Progenitor cell of endocrine pancreas (in vitro differentiated cells): Measurements from ENCODE around the gene PDE1A. TPM values are rescaled to one million over a fixed set of nuclear protein-coding genes. Genes with fewer than 3 reads are reported as not detected.

ENCODE experiments used
- DNase-seq: peaks from one replicate; pipeline ENCODE4 v3.0.0; 2021; ENCODE audit warnings: low spot score; ENCODE audit not compliant: unreplicated experiment
- H3K27ac Mint-ChIP-seq: 2 replicates; pipeline ENCODE4 v1.8.0; 2021; ENCODE audit warnings: mild to moderate bottlenecking, moderate library complexity, mixed read lengths
- H3K27me3 Mint-ChIP-seq: 2 replicates; pipeline ENCODE4 v1.8.0; 2021; ENCODE audit warnings: mixed read lengths
- H3K36me3 Mint-ChIP-seq: 2 replicates; pipeline ENCODE4 v1.8.0; 2022; ENCODE audit warnings: mixed read lengths; ENCODE audit not compliant: insufficient read depth
- H3K4me1 Mint-ChIP-seq: 2 replicates; pipeline ENCODE4 v1.8.0; 2021; ENCODE audit warnings: low read depth, mixed read lengths
- H3K4me3 Mint-ChIP-seq: 2 replicates; pipeline ENCODE4 v1.8.0; 2021; ENCODE audit warnings: low read depth, mild to moderate bottlenecking, moderate library complexity, mixed read lengths
- H3K9me3 Mint-ChIP-seq: 2 replicates; pipeline ENCODE4 v1.8.0; 2021; ENCODE audit warnings: low read depth, mixed read lengths
- total RNA-seq: library from RNA; stranded (reverse); gene quantifications from 2 replicates; pipeline ENCODE4 v1.2.1, GENCODE V29; 2021
- TF ChIP-seq, protein P1 (sequence below): fragments of 200-600 bp; sonication (generic); IDR thresholded peaks from one replicate; pipeline ENCODE4 v1.5.0; 2021; ENCODE audit warnings: antibody characterized with exemption, mild to moderate bottlenecking; ENCODE audit not compliant: unreplicated experiment

Gene PDE1A
- total RNA-seq, 1 donor from 2014 or later: 2.9 TPM

DNA sequence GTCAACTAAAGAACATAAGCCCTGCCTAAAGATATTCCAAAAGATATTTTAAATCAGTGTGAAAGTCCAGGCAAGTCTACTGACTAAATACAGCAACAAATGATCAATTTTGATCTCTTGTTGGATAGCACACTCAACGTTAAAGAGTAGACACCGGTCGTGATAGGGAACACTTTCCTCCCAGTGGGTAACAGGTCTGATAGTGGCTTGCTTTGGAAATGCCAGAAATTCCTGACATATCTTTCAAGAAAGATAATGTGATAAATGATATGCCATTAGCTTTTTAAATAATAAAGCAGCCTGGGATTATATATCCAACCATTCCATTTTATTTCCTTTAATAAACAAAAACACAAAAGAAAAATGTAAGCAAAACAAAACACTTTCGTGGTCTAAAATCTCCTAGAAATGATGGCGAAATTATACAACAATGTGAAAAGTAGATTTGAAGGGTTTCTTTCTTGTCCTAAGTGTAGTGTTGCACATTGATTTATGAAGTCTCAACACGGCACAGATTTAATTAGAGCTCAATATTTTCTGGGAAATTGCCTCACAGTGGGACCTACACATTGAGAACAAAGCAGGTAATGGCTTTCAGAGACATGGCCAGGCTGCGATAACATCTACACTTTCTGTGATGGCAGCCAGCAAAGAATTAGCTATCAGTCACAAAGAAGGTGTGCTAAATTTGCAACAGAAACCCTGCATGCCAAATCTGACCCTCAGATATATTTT, 282.6 kb downstream of the PDE1A start:
- TF ChIP-seq, protein P1, sequence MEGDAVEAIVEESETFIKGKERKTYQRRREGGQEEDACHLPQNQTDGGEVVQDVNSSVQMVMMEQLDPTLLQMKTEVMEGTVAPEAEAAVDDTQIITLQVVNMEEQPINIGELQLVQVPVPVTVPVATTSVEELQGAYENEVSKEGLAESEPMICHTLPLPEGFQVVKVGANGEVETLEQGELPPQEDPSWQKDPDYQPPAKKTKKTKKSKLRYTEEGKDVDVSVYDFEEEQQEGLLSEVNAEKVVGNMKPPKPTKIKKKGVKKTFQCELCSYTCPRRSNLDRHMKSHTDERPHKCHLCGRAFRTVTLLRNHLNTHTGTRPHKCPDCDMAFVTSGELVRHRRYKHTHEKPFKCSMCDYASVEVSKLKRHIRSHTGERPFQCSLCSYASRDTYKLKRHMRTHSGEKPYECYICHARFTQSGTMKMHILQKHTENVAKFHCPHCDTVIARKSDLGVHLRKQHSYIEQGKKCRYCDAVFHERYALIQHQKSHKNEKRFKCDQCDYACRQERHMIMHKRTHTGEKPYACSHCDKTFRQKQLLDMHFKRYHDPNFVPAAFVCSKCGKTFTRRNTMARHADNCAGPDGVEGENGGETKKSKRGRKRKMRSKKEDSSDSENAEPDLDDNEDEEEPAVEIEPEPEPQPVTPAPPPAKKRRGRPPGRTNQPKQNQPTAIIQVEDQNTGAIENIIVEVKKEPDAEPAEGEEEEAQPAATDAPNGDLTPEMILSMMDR: no peak
- Mint-ChIP-seq H3K27ac (peak overlapping the region; percentile 62), H3K27me3 (no peaks in the 10 kb centered on the region), H3K4me3 (no peak overlapping the region), H3K36me3 (no peaks in the 10 kb centered on the region), H3K9me3 (no peaks in the 10 kb centered on the region), H3K4me1 (peaks cover 17% of the 10 kb centered on the region)
- DNase-seq: no peak

DNA sequence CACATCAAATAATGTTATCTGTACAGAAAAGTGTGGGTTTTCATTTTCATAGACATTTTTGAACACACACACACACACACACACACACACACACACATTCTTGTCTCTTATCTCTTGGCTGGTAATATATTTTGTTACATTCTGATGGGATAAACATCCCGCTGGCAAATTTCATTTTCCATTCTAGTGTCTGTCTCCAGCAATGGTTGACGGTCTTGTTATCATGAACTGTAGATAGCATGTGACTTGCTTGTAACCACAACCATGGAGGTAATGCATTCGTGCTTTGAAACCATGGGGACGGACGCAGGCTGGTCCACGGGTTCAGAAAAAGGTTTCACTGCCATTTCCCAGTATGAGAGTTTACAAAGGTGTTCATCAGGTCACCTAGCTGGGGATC, 284.8 kb downstream of the PDE1A start:
- no peaks in the 10 kb centered on the region for H3K36me3 Mint-ChIP-seq
- no peak for DNase-seq
- H3K9me3 Mint-ChIP-seq: no peaks in the 10 kb centered on the region
- H3K4me1 Mint-ChIP-seq: peaks cover 17% of the 10 kb centered on the region
- peak overlapping the region; percentile 18 for H3K27ac Mint-ChIP-seq
- H3K27me3 Mint-ChIP-seq: no peaks in the 10 kb centered on the region
- no peak overlapping the region for H3K4me3 Mint-ChIP-seq
- TF ChIP-seq, protein P1: no peak

DNA sequence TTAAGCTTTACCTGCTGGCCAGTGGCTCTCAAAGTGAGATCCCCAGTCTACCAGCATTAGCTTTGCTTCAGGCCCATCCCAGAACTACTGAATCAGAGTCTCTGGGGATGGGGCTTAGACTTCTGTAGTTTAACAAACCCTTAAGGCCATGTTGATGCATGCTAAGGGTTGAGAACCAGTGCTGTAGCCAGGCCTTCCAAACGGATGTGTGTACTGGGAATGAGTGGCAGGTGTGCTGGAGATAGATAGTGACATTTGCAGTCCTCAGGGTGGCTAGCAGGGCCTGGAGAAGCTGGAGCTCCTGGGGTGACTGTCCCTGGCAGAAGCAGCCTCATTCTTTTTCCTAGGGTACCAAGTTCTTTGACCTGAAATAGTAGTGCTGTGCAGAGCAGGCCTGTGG, 292.6 kb downstream of the PDE1A start:
- DNase-seq: no peak
- H3K4me3 Mint-ChIP-seq: no peak overlapping the region
- no peaks in the 10 kb centered on the region for H3K4me1 Mint-ChIP-seq
- no peaks in the 10 kb centered on the region for H3K36me3 Mint-ChIP-seq
- TF ChIP-seq, protein P1: no peak
- H3K27me3 Mint-ChIP-seq: no peaks in the 10 kb centered on the region
- H3K27ac Mint-ChIP-seq: no peak overlapping the region
- H3K9me3 Mint-ChIP-seq: no peaks in the 10 kb centered on the region

DNA sequence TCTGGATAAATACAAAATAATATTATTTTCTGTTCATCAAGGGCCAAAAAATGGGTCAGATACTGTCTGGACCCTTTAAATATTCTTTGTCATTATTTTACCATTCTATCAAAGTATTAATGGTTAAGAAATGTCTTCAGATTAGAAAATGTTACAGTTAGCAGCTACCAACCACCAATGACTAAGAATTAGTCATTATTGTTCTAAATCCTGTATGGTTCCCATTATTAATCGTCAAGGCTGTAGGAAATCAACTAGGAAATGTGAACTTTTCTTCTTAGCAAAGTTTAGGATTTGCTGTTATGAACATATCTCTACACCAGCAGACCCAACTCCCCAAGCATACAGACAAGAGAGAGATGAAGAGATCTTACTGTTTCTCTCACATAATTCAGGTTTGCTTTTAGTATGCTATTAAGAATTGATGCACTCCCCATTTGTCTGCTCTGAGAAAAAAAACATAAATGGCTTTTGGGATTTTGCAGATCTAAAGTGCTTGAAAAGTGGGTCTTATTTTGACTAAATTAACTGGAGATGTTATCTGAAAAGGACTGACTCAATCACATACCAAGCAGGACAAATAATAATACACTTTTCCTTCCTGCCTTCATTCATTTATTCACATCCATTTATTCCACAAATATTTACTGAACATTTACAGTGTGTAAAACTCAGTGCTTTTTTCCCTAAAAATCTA, 293.5 kb downstream of the PDE1A start:
- TF ChIP-seq, protein P1: no peak
- no peak for DNase-seq
- H3K27ac Mint-ChIP-seq: no peak overlapping the region
- H3K4me1 Mint-ChIP-seq: no peaks in the 10 kb centered on the region
- H3K36me3 Mint-ChIP-seq: no peaks in the 10 kb centered on the region
- no peak overlapping the region for H3K4me3 Mint-ChIP-seq
- H3K9me3 Mint-ChIP-seq: no peaks in the 10 kb centered on the region
- peaks cover under 1% of the 10 kb centered on the region for H3K27me3 Mint-ChIP-seq

DNA sequence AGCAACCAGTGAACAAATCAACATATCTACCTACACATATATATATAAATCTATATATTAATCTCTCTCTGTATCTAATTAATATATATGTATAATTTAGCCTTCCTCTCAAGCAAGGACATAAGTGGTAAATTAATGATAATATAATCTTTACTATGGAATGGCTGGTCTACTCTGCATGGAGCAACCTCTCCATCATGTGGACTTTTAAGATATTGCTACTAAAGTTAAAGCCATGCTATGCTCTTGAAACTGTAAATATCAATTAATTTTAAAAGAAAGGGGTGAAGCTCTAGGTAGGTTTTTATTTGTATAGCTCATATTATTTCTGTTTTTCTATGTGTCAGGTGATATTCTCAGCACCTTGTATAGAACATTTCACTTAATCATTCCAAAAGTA, 294.2 kb downstream of the PDE1A start:
- no peaks in the 10 kb centered on the region for H3K36me3 Mint-ChIP-seq
- DNase-seq: no peak
- H3K4me3 Mint-ChIP-seq: no peak overlapping the region
- H3K27ac Mint-ChIP-seq: no peak overlapping the region
- peaks cover 4% of the 10 kb centered on the region for H3K27me3 Mint-ChIP-seq
- no peaks in the 10 kb centered on the region for H3K9me3 Mint-ChIP-seq
- H3K4me1 Mint-ChIP-seq: no peaks in the 10 kb centered on the region
- TF ChIP-seq, protein P1: peak; percentile 20
